GM12874 (cell line): ENCODE measurements around the gene SLC2A1.

Experiments used
- TF ChIP-seq, protein P1 (sequence below): IDR thresholded peaks from 2 replicates; pipeline ENCODE4 v1.5.1; 2011; ENCODE audit warnings: low read depth, mild to moderate bottlenecking, control low read depth, low read length, moderate library complexity; ENCODE audit not compliant: insufficient read depth

Gene SLC2A1

DNA sequence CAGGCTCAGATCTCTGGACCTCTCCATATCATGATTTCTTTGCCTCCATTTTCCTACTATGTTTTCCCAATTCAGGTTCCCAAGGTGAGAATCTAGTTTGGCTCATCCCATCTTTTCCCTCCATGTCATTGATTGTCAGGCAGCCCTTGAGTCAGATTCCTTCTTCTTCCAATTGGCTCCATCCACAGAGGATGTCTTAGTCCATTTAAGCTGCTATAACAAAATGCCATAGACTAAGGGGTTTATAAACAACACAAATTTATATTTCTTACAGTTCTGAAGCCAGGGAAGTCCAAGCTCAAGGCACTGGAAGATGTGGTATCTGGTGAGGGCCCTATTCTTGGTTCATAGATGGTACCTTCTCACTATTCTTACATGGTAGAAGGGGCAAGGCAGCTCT lies 42.8 kb upstream of the SLC2A1 start:
- TF ChIP-seq, protein P1, sequence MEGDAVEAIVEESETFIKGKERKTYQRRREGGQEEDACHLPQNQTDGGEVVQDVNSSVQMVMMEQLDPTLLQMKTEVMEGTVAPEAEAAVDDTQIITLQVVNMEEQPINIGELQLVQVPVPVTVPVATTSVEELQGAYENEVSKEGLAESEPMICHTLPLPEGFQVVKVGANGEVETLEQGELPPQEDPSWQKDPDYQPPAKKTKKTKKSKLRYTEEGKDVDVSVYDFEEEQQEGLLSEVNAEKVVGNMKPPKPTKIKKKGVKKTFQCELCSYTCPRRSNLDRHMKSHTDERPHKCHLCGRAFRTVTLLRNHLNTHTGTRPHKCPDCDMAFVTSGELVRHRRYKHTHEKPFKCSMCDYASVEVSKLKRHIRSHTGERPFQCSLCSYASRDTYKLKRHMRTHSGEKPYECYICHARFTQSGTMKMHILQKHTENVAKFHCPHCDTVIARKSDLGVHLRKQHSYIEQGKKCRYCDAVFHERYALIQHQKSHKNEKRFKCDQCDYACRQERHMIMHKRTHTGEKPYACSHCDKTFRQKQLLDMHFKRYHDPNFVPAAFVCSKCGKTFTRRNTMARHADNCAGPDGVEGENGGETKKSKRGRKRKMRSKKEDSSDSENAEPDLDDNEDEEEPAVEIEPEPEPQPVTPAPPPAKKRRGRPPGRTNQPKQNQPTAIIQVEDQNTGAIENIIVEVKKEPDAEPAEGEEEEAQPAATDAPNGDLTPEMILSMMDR, result no peak

DNA sequence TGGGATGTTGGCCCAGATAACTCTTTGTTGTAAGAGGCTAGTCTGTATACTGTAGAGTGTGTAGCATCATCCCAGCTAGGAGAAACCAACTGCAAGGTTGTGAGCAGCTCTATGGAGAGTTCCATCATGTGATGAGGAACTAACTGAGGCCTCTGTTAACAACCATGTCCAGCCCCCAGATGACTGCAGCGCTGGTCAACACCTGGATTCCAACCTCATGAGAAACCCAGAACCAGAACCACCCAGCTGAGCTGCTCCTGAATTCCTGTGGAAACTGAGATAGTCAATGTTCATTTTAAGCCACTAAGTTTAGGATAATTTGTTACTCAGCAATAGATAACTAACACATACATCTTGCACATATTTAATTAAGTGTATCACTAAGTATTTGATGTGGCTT lies 41.6 kb upstream of the SLC2A1 start:
- TF ChIP-seq, protein P1, result no peak

DNA sequence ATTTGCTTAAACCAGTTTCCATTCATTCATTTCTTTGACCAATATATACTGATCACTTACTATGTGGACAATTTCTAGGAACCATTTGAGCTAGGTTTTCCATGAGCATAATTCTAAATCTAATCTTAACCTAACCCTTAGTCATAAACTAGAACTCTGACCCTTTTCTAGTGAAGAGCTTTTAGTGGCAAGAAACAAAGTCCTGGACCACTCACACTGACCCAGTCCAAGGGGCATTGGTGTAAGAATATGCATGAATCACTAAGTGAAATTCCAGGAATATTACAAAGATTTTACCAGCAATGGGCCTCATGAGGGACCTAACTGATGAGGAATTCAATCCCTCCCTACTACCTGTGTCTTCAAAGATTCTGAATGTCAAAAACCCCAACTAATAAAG lies 40.6 kb upstream of the SLC2A1 start:
- TF ChIP-seq, protein P1, result no peak

DNA sequence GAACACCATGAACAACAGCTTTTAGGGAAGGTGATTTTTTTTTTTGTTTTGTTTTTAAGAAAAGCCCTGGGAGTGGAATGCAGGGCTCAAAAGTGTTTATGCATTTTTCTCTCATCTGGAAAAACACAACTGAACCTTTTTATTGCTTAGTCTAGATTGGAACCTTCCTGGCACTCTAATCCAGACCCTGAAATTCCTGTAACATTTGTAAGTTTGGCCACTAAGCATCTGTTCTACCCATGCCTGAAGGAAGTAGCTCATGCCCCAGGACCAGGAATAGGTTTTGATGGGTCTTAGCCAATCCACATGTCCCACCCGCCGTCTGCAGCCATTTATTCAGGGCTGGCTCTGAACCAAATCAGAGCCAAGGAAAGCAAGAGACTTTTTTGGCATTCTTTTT lies 39.7 kb upstream of the SLC2A1 start:
- TF ChIP-seq, protein P1, result no peak

DNA sequence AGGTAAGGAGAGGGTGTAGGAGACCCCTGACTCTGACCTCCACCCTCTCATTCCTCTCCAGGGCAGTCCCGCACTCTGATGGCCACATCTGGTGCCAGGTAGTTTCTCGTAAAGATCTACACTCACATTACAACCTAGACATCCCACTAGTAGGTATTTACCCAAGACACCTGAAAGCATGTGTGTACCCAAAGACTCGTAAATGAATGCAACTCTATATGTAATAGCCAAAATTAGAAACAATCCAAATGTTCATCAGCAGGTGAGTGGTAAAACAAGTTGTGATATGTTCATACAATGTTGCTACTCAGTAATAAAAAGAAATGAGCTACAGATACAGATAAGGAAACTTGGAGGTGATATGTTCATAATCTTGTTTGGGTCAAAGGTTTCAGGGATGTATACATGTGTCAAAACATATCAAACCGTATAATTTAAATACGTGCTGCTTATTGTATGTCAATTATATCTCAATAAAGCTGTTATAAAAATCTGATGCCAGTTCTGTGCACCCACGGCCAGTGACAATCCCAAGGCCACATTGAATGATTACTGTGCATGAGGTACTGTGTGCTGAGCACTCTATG lies 37.8 kb upstream of the SLC2A1 start:
- TF ChIP-seq, protein P1, result no peak

DNA sequence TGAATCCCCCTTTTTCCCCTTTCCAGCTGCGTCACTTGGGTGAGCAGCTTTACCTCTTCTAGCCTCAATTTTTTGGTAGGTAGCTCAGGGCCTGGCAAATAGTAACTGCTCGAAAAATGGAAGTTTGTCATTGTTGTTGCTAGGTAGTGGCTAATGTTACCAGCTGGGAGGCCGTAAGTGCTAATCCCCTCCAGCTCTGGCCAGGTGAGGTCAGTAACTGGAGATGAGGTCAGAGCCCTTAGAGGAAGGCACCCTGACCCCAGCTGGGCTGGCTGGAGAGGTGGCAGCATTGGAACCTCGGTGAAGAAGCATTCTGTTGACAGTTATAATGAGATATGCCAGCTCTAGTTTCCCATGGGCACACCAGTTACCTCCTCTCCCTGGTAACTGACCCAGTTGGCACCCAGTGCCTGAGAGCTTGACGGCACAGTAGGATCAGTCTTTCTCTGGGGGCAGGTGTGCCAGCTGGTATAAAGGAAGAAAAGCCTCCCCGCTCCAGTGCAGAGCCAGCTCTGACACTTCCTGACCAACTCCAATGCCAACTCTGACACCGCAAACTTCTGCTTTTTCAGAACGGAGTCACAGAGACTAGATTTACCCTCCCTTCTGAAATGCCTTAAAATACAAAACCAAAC lies 35.0 kb upstream of the SLC2A1 start:
- TF ChIP-seq, protein P1, result no peak

DNA sequence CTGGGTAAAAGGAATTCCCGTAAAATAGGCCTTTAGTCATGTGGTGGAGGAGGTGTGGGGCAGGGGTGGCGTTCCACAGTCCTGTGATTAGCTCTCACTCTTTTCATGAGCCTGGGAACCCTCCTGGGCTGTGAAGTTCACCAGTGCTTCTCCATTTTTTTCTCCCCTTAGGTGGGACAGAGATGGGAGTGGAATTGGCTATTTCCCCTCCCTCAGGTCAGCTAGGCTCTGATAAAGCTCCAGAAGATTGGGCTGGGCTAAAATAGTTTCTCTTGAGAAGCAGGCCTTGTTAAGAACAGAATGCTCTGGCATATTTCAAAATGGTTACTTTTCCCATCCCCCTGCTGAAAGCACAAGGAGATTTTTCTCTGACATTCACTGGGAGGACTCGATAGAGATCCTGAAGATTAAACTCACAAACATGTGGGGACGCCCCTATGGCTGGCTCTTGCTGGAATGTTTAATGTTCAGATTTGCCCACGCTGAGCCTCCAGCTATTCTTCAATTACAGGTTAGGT lies 33.4 kb upstream of the SLC2A1 start:
- TF ChIP-seq, protein P1, result no peak
